SJSA1 (cell line): ENCODE results near the gene CAMTA1. TPM values are rescaled to one million over a fixed set of nuclear protein-coding genes. Genes with fewer than 3 reads are reported as not detected.
A peak's percentile ranks its signal among the peaks of the same experiment; 100 is the strongest.

Source experiments
- DNase-seq, 2 experiments: peaks; one replicate each; pipeline ENCODE4 v3.0.0-alpha.2; 2015 to 2020; ENCODE audit warnings: low spot score in 2 of 2, low read depth in 1 of 2
- H3K27ac ChIP-seq: fragments of 250-450 bp; sonication (Bioruptor Pico); 2 replicates; pipeline ENCODE4 v1.5.1; 2020; ENCODE audit warnings: mild to moderate bottlenecking, moderate library complexity
- H3K27me3 ChIP-seq: fragments of 250-450 bp; sonication (Bioruptor Pico); replicated peaks from 2 replicates; pipeline ENCODE4 v1.5.1; 2020; ENCODE audit warnings: mild to moderate bottlenecking, moderate library complexity
- H3K36me3 ChIP-seq: fragments of 250-450 bp; sonication (Bioruptor Pico); 2 replicates; pipeline ENCODE4 v1.5.1; 2020; ENCODE audit warnings: mild to moderate bottlenecking
- H3K4me1 ChIP-seq: fragments of 250-450 bp; sonication (Bioruptor Pico); replicated peaks from 2 replicates; pipeline ENCODE4 v1.6.1; 2021; ENCODE audit warnings: mild to moderate bottlenecking
- H3K4me3 ChIP-seq: fragments of 250-450 bp; sonication (Bioruptor Pico); 2 replicates; pipeline ENCODE4 v1.5.1; 2020; ENCODE audit warnings: mild to moderate bottlenecking
- H3K9me3 ChIP-seq: fragments of 250-450 bp; sonication (Bioruptor Pico); replicated peaks from 2 replicates; pipeline ENCODE4 v1.5.1; 2020; ENCODE audit warnings: mild to moderate bottlenecking
- total RNA-seq: library from RNA; depleted of rRNA; stranded (reverse); fragments of >200 nt; shearing (Covaris generic); gene quantifications from 2 replicates; pipeline ENCODE4 v1.2.3, GENCODE V29; 2014

The CAMTA1 gene
- total RNA-seq, 1 experiment from 2014 or later: 136 TPM

DNA sequence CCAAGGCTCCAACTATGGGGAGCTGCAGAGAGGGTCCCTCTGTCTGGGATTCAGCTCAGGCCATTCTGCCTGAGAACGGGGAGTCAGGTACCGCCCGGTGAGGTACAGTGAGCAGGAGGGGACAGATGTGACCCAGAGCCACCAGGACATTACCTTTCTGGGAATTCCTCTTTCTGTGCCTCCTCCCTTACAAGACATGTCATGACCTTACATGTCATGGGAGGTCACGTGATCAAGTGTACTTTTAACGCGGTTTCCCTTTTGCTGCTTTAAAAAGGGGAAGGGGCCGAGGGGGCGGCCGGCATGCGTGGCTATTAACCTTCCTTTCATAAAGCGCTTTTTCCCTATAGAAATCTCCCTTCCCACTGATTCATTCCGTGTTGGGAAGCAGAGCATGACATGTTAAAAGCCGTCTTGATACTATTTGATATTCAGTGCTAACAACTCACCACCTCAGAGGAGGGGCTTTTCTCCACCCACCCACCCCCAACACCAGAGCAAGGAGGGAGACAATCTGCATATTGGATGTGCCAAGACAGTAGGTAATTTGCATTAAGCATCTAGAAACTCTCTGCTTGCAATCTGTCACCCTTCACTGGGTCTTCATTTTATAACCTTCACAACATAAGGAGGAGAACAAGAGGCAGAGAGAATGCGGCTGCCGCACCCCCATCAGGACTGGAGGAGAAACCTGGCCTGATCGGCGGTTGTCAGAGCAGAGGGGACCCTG, 872.2 kb downstream of the CAMTA1 start:
- no peak for DNase-seq
- no peaks in the 10 kb centered on the region for H3K36me3 ChIP-seq

DNA sequence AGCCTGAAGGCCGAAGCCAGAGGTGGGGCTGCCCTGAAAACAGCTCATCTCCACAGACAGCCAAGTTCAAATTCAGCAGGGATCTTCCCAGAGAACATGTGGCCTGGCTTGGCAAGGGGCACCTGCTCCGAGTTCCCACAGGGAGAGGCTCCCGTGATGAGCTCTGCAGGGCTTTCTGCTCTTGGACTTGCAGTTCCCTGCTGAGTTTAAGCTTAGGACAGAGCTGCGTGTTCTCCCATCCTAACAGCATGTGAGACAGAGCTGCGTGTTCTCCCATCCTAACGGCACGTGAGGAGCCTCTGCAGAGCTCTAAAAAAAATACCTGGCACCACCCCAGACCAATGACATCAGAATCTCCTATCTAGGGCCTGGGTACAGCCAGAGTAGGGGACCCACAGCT, 872.8 kb downstream of the CAMTA1 start:
- no peak overlapping the region for H3K27ac ChIP-seq
- H3K4me1 ChIP-seq: no peaks in the 10 kb centered on the region
- DNase-seq: no peak
- H3K27me3 ChIP-seq: peaks cover 16% of the 10 kb centered on the region; the same call in 1 of the 2 replicates
- H3K36me3 ChIP-seq: no peaks in the 10 kb centered on the region
- no peaks in the 10 kb centered on the region for H3K9me3 ChIP-seq
- no peak overlapping the region for H3K4me3 ChIP-seq

More for the DNA sequence above, 872.2 kb downstream of the CAMTA1 start:
- Histone ChIP-seq H3K27me3 (peaks cover 16% of the 10 kb centered on the region; the same call in 1 of the 2 replicates), H3K4me1 (no peaks in the 10 kb centered on the region), H3K9me3 (no peaks in the 10 kb centered on the region), H3K4me3 (no peak overlapping the region), H3K27ac (no peak overlapping the region)

DNA sequence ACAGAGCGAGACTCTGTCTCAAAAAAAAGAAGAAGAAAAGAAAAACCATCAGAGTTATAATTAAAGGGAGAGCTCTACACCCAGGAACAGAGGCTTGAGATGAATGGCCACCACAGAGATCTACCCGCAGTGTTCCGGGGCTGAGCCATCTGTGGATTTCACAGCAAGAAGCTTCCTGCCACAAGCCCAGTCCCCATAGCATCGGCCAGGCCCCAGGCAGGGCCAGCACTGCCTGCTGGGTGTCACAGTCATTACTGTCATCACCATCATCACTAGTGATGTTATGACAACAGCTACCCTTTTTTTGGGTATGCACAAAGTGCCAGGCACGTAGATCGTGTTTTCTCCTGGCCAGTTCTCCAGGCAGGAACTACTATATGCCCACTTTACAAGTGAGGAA, 874.3 kb downstream of the CAMTA1 start:
- DNase-seq: no peak
- H3K27ac ChIP-seq: no peak overlapping the region

DNA sequence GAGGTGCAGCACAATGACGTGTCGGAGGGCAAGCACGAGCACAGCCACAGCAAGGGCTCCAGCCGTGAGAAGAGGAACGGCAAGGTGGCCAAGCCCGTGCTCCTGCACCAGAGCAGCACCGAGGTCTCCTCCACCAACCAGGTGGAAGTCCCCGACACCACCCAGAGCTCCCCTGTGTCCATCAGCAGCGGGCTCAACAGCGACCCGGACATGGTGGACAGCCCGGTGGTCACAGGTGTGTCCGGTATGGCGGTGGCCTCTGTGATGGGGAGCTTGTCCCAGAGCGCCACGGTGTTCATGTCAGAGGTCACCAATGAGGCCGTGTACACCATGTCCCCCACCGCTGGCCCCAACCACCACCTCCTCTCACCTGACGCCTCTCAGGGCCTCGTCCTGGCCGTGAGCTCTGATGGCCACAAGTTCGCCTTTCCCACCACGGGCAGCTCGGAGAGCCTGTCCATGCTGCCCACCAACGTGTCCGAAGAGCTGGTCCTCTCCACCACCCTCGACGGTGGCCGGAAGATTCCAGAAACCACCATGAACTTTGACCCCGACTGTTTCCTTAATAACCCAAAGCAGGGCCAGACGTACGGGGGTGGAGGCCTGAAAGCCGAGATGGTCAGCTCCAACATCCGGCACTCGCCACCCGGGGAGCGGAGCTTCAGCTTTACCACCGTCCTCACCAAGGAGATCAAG, 878.3 kb downstream of the CAMTA1 start:
- Histone ChIP-seq H3K27me3 (peaks cover 16% of the 10 kb centered on the region; the same call in 1 of the 2 replicates), H3K36me3 (no peaks in the 10 kb centered on the region), H3K27ac (no peak overlapping the region), H3K4me3 (no peak overlapping the region), H3K9me3 (no peaks in the 10 kb centered on the region), H3K4me1 (no peaks in the 10 kb centered on the region)
- DNase-seq: no peak

More for the DNA sequence above, 874.3 kb downstream of the CAMTA1 start:
- Histone ChIP-seq H3K9me3 (no peaks in the 10 kb centered on the region), H3K36me3 (no peaks in the 10 kb centered on the region), H3K27me3 (peaks cover 16% of the 10 kb centered on the region; the same call in 1 of the 2 replicates), H3K4me3 (no peak overlapping the region), H3K4me1 (no peaks in the 10 kb centered on the region)

- H3K9me3 ChIP-seq: no peaks in the 10 kb centered on the region
- H3K4me1 ChIP-seq: no peaks in the 10 kb centered on the region
- H3K4me3 ChIP-seq: no peak overlapping the region
- H3K27me3 ChIP-seq: peaks cover 16% of the 10 kb centered on the region; the same call in 1 of the 2 replicates
- no peak overlapping the region for H3K27ac ChIP-seq
- H3K36me3 ChIP-seq: no peaks in the 10 kb centered on the region
- no peak for DNase-seq
Measured at GRCh38 chr1:7664147-7664892, 879.1 kb downstream of the CAMTA1 start.

DNA sequence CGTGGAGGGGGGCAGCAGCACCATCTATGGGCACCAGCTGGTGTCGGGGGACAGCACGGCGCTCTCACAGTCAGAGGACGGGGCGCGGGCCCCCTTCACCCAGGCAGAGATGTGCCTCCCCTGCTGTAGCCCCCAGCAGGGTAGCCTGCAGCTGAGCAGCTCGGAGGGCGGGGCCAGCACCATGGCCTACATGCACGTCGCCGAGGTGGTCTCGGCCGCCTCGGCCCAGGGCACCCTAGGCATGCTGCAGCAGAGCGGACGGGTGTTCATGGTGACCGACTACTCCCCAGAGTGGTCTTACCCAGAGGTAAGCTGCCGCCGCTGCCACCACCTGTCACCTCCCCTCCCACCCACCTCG, 879.6 kb downstream of the CAMTA1 start:
- H3K4me1 ChIP-seq: no peaks in the 10 kb centered on the region

DNA sequence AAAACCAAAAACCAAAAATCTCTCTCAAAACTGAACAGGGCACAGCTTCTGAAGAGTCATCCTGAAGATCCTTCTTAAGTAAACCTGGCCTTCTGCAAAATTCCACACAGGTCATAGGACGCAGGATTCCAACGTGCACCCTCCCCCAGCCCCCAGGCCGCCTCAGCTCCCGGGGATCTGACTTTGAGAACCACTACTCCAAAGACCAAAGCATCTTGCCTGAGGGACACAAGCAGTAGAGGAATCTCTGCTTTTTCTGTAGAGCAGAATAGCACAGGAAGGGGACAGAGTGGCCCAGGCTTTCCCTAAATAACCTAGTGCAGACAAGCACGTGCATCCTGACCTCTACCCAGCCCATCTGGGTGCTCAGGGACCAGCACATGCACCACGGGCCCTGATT, 881.0 kb downstream of the CAMTA1 start:
- H3K9me3 ChIP-seq: no peaks in the 10 kb centered on the region

More for the DNA sequence above, 879.6 kb downstream of the CAMTA1 start:
- H3K27ac ChIP-seq: no peak overlapping the region
- H3K4me3 ChIP-seq: no peak overlapping the region
- no peaks in the 10 kb centered on the region for H3K9me3 ChIP-seq
- no peak for DNase-seq
- H3K27me3 ChIP-seq: peaks cover 18% of the 10 kb centered on the region
- H3K36me3 ChIP-seq: no peaks in the 10 kb centered on the region

DNA sequence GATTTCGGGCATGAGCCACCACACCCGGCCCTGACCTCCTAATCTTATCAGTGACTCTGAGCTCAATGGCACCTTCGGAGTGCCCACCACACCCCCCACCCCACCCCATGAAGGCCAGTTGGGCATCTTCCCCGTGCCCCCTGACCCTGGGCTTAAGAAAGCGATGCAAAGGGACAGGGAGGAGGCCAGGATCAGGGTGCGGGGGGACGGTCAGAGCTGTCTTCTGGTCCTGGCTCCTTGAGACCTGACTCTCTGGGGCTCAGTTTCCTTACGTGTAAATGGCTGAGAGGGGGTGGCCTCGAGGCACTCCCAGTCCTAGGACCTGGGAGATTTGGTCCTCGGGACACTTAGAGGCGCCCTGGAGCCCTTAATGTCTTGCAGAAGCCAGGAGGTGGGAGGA, 881.9 kb downstream of the CAMTA1 start:
- H3K4me1 ChIP-seq: no peaks in the 10 kb centered on the region
- H3K4me3 ChIP-seq: no peak overlapping the region
- H3K36me3 ChIP-seq: no peaks in the 10 kb centered on the region
- H3K27me3 ChIP-seq: peaks cover 8% of the 10 kb centered on the region; the same call in 1 of the 2 replicates
- no peaks in the 10 kb centered on the region for H3K9me3 ChIP-seq
- no peak overlapping the region for H3K27ac ChIP-seq
- no peak for DNase-seq

More for the DNA sequence above, 881.0 kb downstream of the CAMTA1 start:
- no peak overlapping the region for H3K27ac ChIP-seq
- no peak for DNase-seq
- H3K36me3 ChIP-seq: no peaks in the 10 kb centered on the region
- H3K4me1 ChIP-seq: no peaks in the 10 kb centered on the region
- peaks cover 17% of the 10 kb centered on the region; the same call in 1 of the 2 replicates for H3K27me3 ChIP-seq
- H3K4me3 ChIP-seq: no peak overlapping the region

- H3K4me1 ChIP-seq: no peaks in the 10 kb centered on the region
- H3K27me3 ChIP-seq: peaks cover 8% of the 10 kb centered on the region; the same call in 1 of the 2 replicates
- no peaks in the 10 kb centered on the region for H3K36me3 ChIP-seq
- H3K9me3 ChIP-seq: no peaks in the 10 kb centered on the region
- H3K4me3 ChIP-seq: no peak overlapping the region
- DNase-seq: peak; percentile 65 to 82
- H3K27ac ChIP-seq: no peak overlapping the region
Measured at GRCh38 chr1:7667625-7668218, 882.5 kb downstream of the CAMTA1 start.

DNA sequence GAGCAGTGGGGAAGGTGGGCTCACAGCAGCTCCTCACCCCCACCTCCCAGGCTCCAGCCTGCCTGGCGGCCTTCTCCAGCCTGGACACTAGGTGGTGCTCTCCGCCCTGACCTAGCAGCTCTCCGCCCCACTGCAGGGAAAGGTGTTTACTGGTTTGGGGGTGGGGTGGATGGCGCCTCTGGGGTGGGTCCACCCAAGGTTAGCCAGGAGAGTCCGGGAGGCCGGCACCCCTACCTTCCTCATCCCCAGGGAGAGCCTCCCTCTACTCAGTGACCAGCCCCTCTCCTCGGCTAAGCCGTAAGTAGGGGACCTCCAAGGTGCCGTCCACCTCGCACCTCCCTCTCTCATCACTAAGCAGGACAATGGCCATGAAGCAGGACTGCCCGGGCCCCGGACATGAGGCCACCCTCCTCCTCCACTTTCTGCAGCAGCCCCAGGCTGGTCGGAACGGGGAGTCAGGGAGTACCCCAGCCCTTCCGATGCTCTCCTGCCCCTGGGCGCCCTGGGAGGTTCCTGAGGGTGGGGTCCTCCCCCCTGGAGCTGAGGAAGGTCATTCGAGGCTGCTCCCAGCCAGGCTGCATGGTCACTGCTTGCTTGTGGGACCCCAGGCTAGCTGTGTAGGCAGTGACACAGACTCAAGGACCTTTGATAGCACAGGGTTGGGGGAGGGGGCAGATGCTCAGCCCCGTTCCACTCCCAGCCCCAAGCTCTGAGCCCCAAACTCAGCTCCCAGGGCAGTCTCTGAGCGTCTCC, 884.5 kb downstream of the CAMTA1 start:
- H3K36me3 ChIP-seq: no peaks in the 10 kb centered on the region
- no peaks in the 10 kb centered on the region for H3K9me3 ChIP-seq
- H3K27ac ChIP-seq: no peak overlapping the region
- DNase-seq: peak; percentile 20 to 63
- no peaks in the 10 kb centered on the region for H3K4me1 ChIP-seq
- H3K27me3 ChIP-seq: peaks cover 13% of the 10 kb centered on the region; the same call in 1 of the 2 replicates
- H3K4me3 ChIP-seq: no peak overlapping the region

DNA sequence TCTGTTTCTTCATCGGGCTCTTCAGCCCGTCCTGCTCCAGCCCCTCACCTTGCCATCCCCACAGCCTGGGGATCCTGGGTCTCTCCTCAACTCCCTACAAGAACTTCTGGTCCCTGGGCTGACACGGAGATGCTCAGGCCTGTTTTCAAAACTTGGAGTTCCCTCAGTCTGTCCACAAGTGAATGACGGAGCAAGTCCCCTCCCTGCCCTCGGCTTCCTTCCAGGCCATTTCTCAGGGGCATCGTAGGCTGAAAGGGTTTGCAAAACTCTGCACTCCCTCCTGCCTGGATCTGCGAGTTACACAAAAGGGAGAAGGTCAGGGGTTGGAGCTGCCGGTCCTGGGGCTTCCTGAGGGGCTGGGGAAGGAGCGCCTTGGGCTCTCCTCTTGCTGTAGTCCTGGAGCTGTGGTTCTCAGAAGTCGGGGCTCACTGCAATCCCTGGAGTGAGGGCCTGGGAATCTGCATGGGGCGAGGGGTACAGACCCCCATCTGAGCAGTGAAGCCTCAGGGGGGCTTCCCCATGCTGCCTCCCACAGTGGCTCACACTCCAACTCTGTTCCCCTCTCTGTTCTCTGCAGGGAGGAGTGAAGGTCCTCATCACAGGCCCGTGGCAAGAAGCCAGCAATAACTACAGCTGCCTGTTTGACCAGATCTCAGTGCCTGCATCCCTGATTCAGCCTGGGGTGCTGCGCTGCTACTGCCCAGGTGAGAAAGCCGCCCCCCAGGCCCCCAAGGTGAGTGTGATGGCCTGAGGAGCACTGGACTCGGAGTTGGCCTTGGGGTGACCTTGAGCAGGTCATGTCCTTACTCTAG, 885.3 kb downstream of the CAMTA1 start:
- Histone ChIP-seq H3K36me3 (no peaks in the 10 kb centered on the region), H3K27ac (no peak overlapping the region), H3K4me1 (no peaks in the 10 kb centered on the region), H3K4me3 (no peak overlapping the region), H3K9me3 (no peaks in the 10 kb centered on the region), H3K27me3 (peaks cover 16% of the 10 kb centered on the region; the same call in 1 of the 2 replicates)
- no peak for DNase-seq

- Histone ChIP-seq H3K27me3 (peaks cover 19% of the 10 kb centered on the region; the same call in 1 of the 2 replicates), H3K9me3 (no peaks in the 10 kb centered on the region), H3K4me3 (no peak overlapping the region), H3K36me3 (no peaks in the 10 kb centered on the region), H3K4me1 (no peaks in the 10 kb centered on the region), H3K27ac (no peak overlapping the region)
- no peak for DNase-seq
Measured at GRCh38 chr1:7671146-7671465, 885.9 kb downstream of the CAMTA1 start.
